H1 (cell line): Measurements from ENCODE around the gene FAM174B. TPM values are rescaled to one million over a fixed set of nuclear protein-coding genes. Genes with fewer than 3 reads are reported as not detected.

ENCODE experiments used
- CTCF ChIA-PET: fragments of 300-600 bp; sonication (Branson Sonifier 250); formaldehyde crosslinking; loops from one replicate; lab custom pipeline; 2021; ENCODE audit not compliant: partially characterized antibody; lab: Charles Lee
- POLR2A ChIA-PET: fragments of 300-600 bp; sonication (Branson Sonifier 250); formaldehyde crosslinking; loops from one replicate; lab custom pipeline; 2021; ENCODE audit warnings: inconsistent platforms; ENCODE audit not compliant: partially characterized antibody; lab: Charles Lee
- DNase-seq, 2 experiments: peaks; one replicate each; pipeline versions ENCODE4 v3.0.0 to v3.0.0-alpha.2; 2010 to 2022; ENCODE audit warnings: low spot score in 2 of 2, low read depth in 1 of 2, mixed read lengths in 1 of 2
- FAIRE-seq: peaks from 2 replicates; lab custom pipeline; 2011; peaks lifted over from hg19 to GRCh38; lab: Jason Lieb, UNC
- H2AFZ ChIP-seq: 2 replicates; pipeline ENCODE4 v1.8.1; 2012; ENCODE audit warnings: low read length, inconsistent platforms
- H2AK5ac ChIP-seq: 2 replicates; pipeline ENCODE4 v1.6.1; 2013; ENCODE audit warnings: low read depth, low read length
- H2BK120ac ChIP-seq: replicated peaks from 2 replicates; pipeline ENCODE3; 2013; ENCODE audit warnings: low read depth, low read length, inconsistent platforms
- H2BK12ac ChIP-seq: 2 replicates; pipeline ENCODE4 v1.6.1; 2013; ENCODE audit warnings: low read depth, low read length
- H2BK15ac ChIP-seq: 2 replicates; pipeline ENCODE4 v1.6.1; 2013; ENCODE audit warnings: low read length
- H2BK20ac ChIP-seq: 2 replicates; pipeline ENCODE4 v1.6.1; 2013; ENCODE audit warnings: low read length
- H2BK5ac ChIP-seq: 2 replicates; pipeline ENCODE4 v1.6.1; 2013; ENCODE audit warnings: low read depth, low read length
- H3K14ac ChIP-seq: 2 replicates; pipeline ENCODE4 v1.6.1; 2013; ENCODE audit warnings: inconsistent platforms; ENCODE audit not compliant: insufficient read length
- H3K18ac ChIP-seq: 2 replicates; pipeline ENCODE4 v1.6.1; 2013; ENCODE audit warnings: low read length; ENCODE audit errors: extremely low read depth
- H3K23ac ChIP-seq: 2 replicates; pipeline ENCODE4 v1.6.1; 2013; ENCODE audit warnings: inconsistent platforms; ENCODE audit not compliant: insufficient read length
- H3K23me2 ChIP-seq: 2 replicates; pipeline ENCODE4 v1.6.1; 2013; ENCODE audit warnings: low read depth, low read length
- H3K27ac ChIP-seq: 2 replicates; pipeline ENCODE4 v1.6.1; 2011; ENCODE audit warnings: low read depth, low read length, inconsistent platforms
- H3K27me3 ChIP-seq, 4 experiments: replicated peaks in 1 of 4; 1 replicate in 1 of 4; 2 replicates in 3 of 4; pipeline versions ENCODE4 v1.6.1 to v1.8.1; 2011 to 2013; ENCODE audit warnings: low read length in 3 of 4, mild to moderate bottlenecking in 3 of 4, inconsistent platforms in 2 of 4, mixed read lengths in 2 of 4, moderate library complexity in 1 of 4; ENCODE audit not compliant: control insufficient read depth in 3 of 4, insufficient read depth in 3 of 4; ENCODE audit errors: extremely low read depth in 1 of 4
- H3K36me3 ChIP-seq, 4 experiments: 2 replicates each; pipeline versions ENCODE4 v1.6.1 to v1.8.1; 2011 to 2013; ENCODE audit warnings: mild to moderate bottlenecking in 4 of 4, low read length in 3 of 4, moderate library complexity in 2 of 4, control low read depth in 1 of 4, inconsistent platforms in 1 of 4; ENCODE audit not compliant: insufficient read depth in 4 of 4, control insufficient read depth in 2 of 4
- H3K4ac ChIP-seq: replicated peaks from 2 replicates; pipeline ENCODE3; 2013; ENCODE audit warnings: low read length, low read depth, mixed read lengths, inconsistent platforms; ENCODE audit not compliant: insufficient read length
- H3K4me1 ChIP-seq, 4 experiments: replicated peaks in 1 of 4; 1 replicate in 1 of 4; 2 replicates in 3 of 4; pipeline versions ENCODE4 v1.6.1 to v1.8.1; 2011 to 2013; ENCODE audit warnings: low read length in 3 of 4, inconsistent platforms in 2 of 4, mixed read lengths in 1 of 4; ENCODE audit not compliant: insufficient read depth in 4 of 4, control insufficient read depth in 3 of 4
- H3K4me2 ChIP-seq, 2 experiments: 2 replicates each; pipeline versions ENCODE4 v1.6.1 to v1.8.1; 2011 to 2013; ENCODE audit warnings: low read depth in 2 of 2, low read length in 2 of 2, control low read depth in 1 of 2, inconsistent platforms in 1 of 2, mild to moderate bottlenecking in 1 of 2; ENCODE audit not compliant: insufficient read depth in 1 of 2
- H3K4me3 ChIP-seq, 4 experiments: fragments of 200-600, 300-600 bp in 1 of 4; sonication (generic), shearing (Covaris generic), sonication (Bioruptor Twin) in 1 of 4; 2 replicates each; pipeline versions ENCODE4 v1.5.1 to v1.8.1; 2011 to 2016; ENCODE audit warnings: low read length in 4 of 4, low read depth in 3 of 4, control low read depth in 2 of 4, inconsistent platforms in 2 of 4, mild to moderate bottlenecking in 2 of 4, mixed read lengths in 1 of 4, moderate library complexity in 1 of 4; ENCODE audit not compliant: insufficient read depth in 2 of 4; ENCODE audit errors: extremely low read depth in 1 of 4
- H3K56ac ChIP-seq: replicated peaks from 2 replicates; pipeline ENCODE3; 2013; ENCODE audit warnings: low read depth, mild to moderate bottlenecking, mixed read lengths, low read length, inconsistent platforms; ENCODE audit not compliant: insufficient read length
- H3K79me1 ChIP-seq: 2 replicates; pipeline ENCODE4 v1.6.1; 2013; ENCODE audit warnings: low read depth, low read length, control low read depth
- H3K79me2 ChIP-seq, 2 experiments: 2 replicates each; pipeline versions ENCODE4 v1.6.1 to v1.8.1; 2012 to 2013; ENCODE audit warnings: low read length in 2 of 2, mild to moderate bottlenecking in 2 of 2, inconsistent platforms in 1 of 2; ENCODE audit not compliant: insufficient read depth in 2 of 2, control insufficient read depth in 1 of 2
- H3K9ac ChIP-seq, 4 experiments: replicated peaks in 1 of 4; 1 replicate in 1 of 4; 2 replicates in 3 of 4; pipeline versions ENCODE4 v1.6.1 to v1.8.1; 2011 to 2013; ENCODE audit warnings: low read depth in 3 of 4, low read length in 3 of 4, control low read depth in 2 of 4, mild to moderate bottlenecking in 2 of 4, moderate library complexity in 2 of 4, inconsistent platforms in 1 of 4; ENCODE audit errors: extremely low read depth in 1 of 4
- H3K9me3 ChIP-seq, 2 experiments: 2 replicates each; pipeline versions ENCODE4 v1.6.1 to v1.8.1; 2012 to 2013; ENCODE audit warnings: mild to moderate bottlenecking in 2 of 2, moderate library complexity in 2 of 2, control low read depth in 1 of 2, inconsistent platforms in 1 of 2, low read depth in 1 of 2, low read length in 1 of 2, mixed read lengths in 1 of 2; ENCODE audit not compliant: insufficient read depth in 2 of 2
- H4K20me1 ChIP-seq, 2 experiments: replicated peaks in 1 of 2; 2 replicates each; pipeline versions ENCODE3 to v1.8.1; 2011 to 2013; ENCODE audit warnings: inconsistent platforms in 2 of 2, low read length in 2 of 2, mild to moderate bottlenecking in 1 of 2; ENCODE audit not compliant: insufficient read depth in 2 of 2, control insufficient read depth in 1 of 2
- H4K5ac ChIP-seq: 2 replicates; pipeline ENCODE4 v1.6.1; 2013; ENCODE audit warnings: low read length, low read depth, mixed read lengths, inconsistent platforms; ENCODE audit not compliant: insufficient read length
- H4K8ac ChIP-seq: 2 replicates; pipeline ENCODE4 v1.8.0; 2013; ENCODE audit warnings: mild to moderate bottlenecking, moderate library complexity, low read length, inconsistent platforms; ENCODE audit not compliant: insufficient read depth; ENCODE audit errors: extremely low read depth
- H4K91ac ChIP-seq: replicated peaks from 2 replicates; pipeline ENCODE3; 2013; ENCODE audit warnings: low read length, mixed read lengths, inconsistent platforms; ENCODE audit not compliant: insufficient read length
- BCL11A ChIP-seq, 2 experiments: IDR thresholded peaks; one replicate each; pipeline ENCODE4 v1.6.1; 2011; ENCODE audit warnings: low read depth in 2 of 2, low read length in 2 of 2, mild to moderate bottlenecking in 2 of 2
- GABPA ChIP-seq: IDR thresholded peaks from 2 replicates; pipeline ENCODE4 v1.6.1; 2011; ENCODE audit warnings: mild to moderate bottlenecking, low read length, moderate library complexity, borderline replicate concordance; ENCODE audit not compliant: insufficient read depth
- GTF2F1 ChIP-seq: IDR thresholded peaks from 2 replicates; pipeline ENCODE4 v1.6.1; 2012; ENCODE audit warnings: low read depth, low read length, improper control_type of control experiment, borderline replicate concordance
- HDAC2 ChIP-seq, 2 experiments: fragments of 300-600 bp in 1 of 2; sonication (generic) in 1 of 2; IDR thresholded peaks; 2 replicates each; pipeline ENCODE4 v1.6.1; 2011 to 2012; ENCODE audit warnings: low read depth in 2 of 2, low read length in 2 of 2, mild to moderate bottlenecking in 2 of 2, moderate library complexity in 2 of 2, borderline replicate concordance in 1 of 2, inconsistent platforms in 1 of 2
- KDM1A ChIP-seq: fragments of 200-600, 300-600 bp; sonication (generic); IDR thresholded peaks from 2 replicates; pipeline ENCODE4 v1.7.1; 2016; ENCODE audit warnings: mild to moderate bottlenecking, low read length, borderline replicate concordance
- KDM5A ChIP-seq: fragments of 200-600 bp; IDR thresholded peaks from 2 replicates; pipeline ENCODE4 v1.7.1; 2012; ENCODE audit warnings: mild to moderate bottlenecking, low read length, inconsistent platforms, mixed read lengths
- MAFK ChIP-seq: IDR thresholded peaks from 2 replicates; pipeline ENCODE4 v1.6.1; 2012; ENCODE audit warnings: low read depth, mild to moderate bottlenecking, improper control_type of control experiment, low read length
- RBBP5 ChIP-seq: IDR thresholded peaks from 2 replicates; pipeline ENCODE4 v1.7.1; 2012; ENCODE audit warnings: low read depth, mild to moderate bottlenecking, inconsistent platforms, low read length, moderate library complexity, borderline replicate concordance
- TAF1 ChIP-seq: IDR thresholded peaks from 2 replicates; pipeline ENCODE4 v1.6.1; 2011; ENCODE audit warnings: mild to moderate bottlenecking, low read depth, low read length
- YY1 ChIP-seq: IDR thresholded peaks from 2 replicates; pipeline ENCODE4 v1.6.1; 2011; ENCODE audit warnings: low read depth, mild to moderate bottlenecking, low read length
- WGBS, 2 experiments: shearing (Covaris generic) in 1 of 2; methylation state at CpG; one replicate each; pipeline versions ENCODE4 v1.1.6 to v1.1.7; 2013 to 2015; ENCODE audit warnings: low lambda C conversion rate in 2 of 2, mixed read lengths in 2 of 2, inconsistent platforms in 1 of 2, low coverage in 1 of 2, missing lambda C conversion rate in 1 of 2; ENCODE audit not compliant: insufficient replicate concordance in 2 of 2, insufficient coverage in 1 of 2, insufficient read length in 1 of 2; ENCODE audit errors: extremely low coverage in 1 of 2, missing lambda C conversion rate in 1 of 2; 5-methylcytosine and 5-hydroxymethylcytosine counted together
- polyA plus RNA-seq, 7 experiments: library from polyadenylated mRNA; depleted of rRNA in 3 of 7; stranded (reverse) in 5 of 7; unstranded in 2 of 7; fragments of >200 nt in 5 of 7; fragments of 200-250 nt in 2 of 7; gene quantifications; 1 replicate in 5 of 7; 2 replicates in 1 of 7; 4 replicates in 1 of 7; pipeline versions ENCODE4 v1.2.1 to v1.2.3, GENCODE V29; 2011 to 2013; ENCODE audit warnings: missing spikeins in 2 of 7, mixed read lengths in 2 of 7
- total RNA-seq: library from RNA; stranded (reverse); fragmentation: NEBNext Ultra II Directional; extraction: Animal tissue kit (Norgen Biotek cat#: 25700); gene quantifications from 2 replicates; pipeline ENCODE4 v1.2.1, GENCODE V29; 2021

FAM174B gene
- total and polyA plus RNA-seq, 2 of the 8 experiments (the other 6 are each of a cell fraction or from before 2014, with no cell fraction given): 9.3 to 35.2 TPM

GRCh38 chr15:92605225-92605944 is 50.2 kb downstream of the FAM174B start:
- FAIRE-seq (no peak), DNase-seq (no peak)
- Histone ChIP-seq H2BK15ac (no peak overlapping the region), H3K18ac (no peak overlapping the region), H3K23me2 (no peaks in the 10 kb centered on the region), H3K4me1 (no peaks in the 10 kb centered on the region), H2AFZ (no peak overlapping the region), H3K27ac (no peak overlapping the region), H3K14ac (no peak overlapping the region), H3K27me3 (no peaks in the 10 kb centered on the region; a peak in 1 of 7 replicates), H2BK120ac (no peak overlapping the region), H3K9me3 (peaks cover 4 to 7% of the 10 kb centered on the region in 2 experiments; a peak in 2 of 4 replicates), H3K36me3 (no peaks in the 10 kb centered on the region), H3K56ac (no peak overlapping the region), H4K5ac (no peak overlapping the region), H3K79me2 (no peaks in the 10 kb centered on the region), H3K79me1 (no peaks in the 10 kb centered on the region), H3K4me3 (no peak overlapping the region), H2BK5ac (no peak overlapping the region), H4K8ac (no peak overlapping the region), H3K9ac (no peak overlapping the region), H4K91ac (no peak overlapping the region), H3K23ac (no peak overlapping the region), H3K4me2 (no peak overlapping the region), H2BK12ac (no peak overlapping the region), H4K20me1 (no peaks in the 10 kb centered on the region), H3K4ac (no peak overlapping the region), H2BK20ac (no peak overlapping the region), H2AK5ac (no peak overlapping the region)
- ChIA-PET CTCF (interaction anchor here (1.2 to 1.5 kb wide), 3 partner anchors 9 to 45 kb away, joined by 3 to 5 read pairs (median 4); no protein-coding TSS in a partner anchor), POLR2A (no interaction called here)
- WGBS, 2 experiments: 83% methylated on average over 14 of the region's 14 CpGs; no CpG with 5 or more reads in 1 of the 2 experiments
- TF ChIP-seq HDAC2 (IDR thresholded peaks at IDR 0.05; ENCODE audit: borderline replicate concordance in 1 of 2, low read depth in 2 of 2, low read length in 2 of 2): no peak
- TF ChIP-seq BCL11A (IDR thresholded peaks at IDR 0.05; ENCODE audit: low read depth in 2 of 2, low read length in 2 of 2): no peak
- no peak for TF ChIP-seq GABPA
- TF ChIP-seq YY1: no peak
- TF ChIP-seq TAF1: no peak
- TF ChIP-seq MAFK: no peak
- no peak for TF ChIP-seq GTF2F1
- TF ChIP-seq KDM1A: no peak
- no peak for TF ChIP-seq RBBP5
- TF ChIP-seq KDM5A: no peak
